Smooth muscle cell of trachea (primary cell): ENCODE measurements around the gene ZNF485. TPM values are rescaled to one million over a fixed set of nuclear protein-coding genes. Genes with fewer than 3 reads are reported as not detected.

Experiments used
- total RNA-seq: library from RNA; depleted of rRNA; stranded (reverse); fragments of >200 nt; gene quantifications from 2 replicates; pipeline ENCODE4 v1.2.1, GENCODE V29; 2014

The ZNF485 gene
- total RNA-seq = 3.3 and 3.6 TPM in 2 replicates

GRCh38 chr10:43606323-43607198, at the start of gene ZNF485:
ZNF485 (plus strand) TSS chr10:43606438; CDS start chr10:43607051, 613 bp downstream.

GRCh38 chr10:43574001-43574892, 32.0 kb upstream of the ZNF485 start, which contains the start of gene ZNF239:
ZNF239 (minus strand) TSS chr10:43574616; CDS start chr10:43558079, 16,537 bp downstream.

GRCh38 chr10:43648398-43649184, 42.4 kb downstream of the ZNF485 start, which contains the start of gene ZNF32:
ZNF32 (minus strand) TSS chr10:43648881; CDS start chr10:43646133, 2,748 bp downstream.

Other genes starting within 250 kb of the ZNF485 start
- not detected in 2 replicates for gene FXYD4, start 234.8 kb upstream of the ZNF485 start, total RNA-seq
- 240 and 242 TPM in 2 replicates for gene HNRNPF, start 197.3 kb upstream of the ZNF485 start, total RNA-seq
- gene ZNF487, start 169.3 kb upstream of the ZNF485 start, total RNA-seq = 4.3 and 5.4 TPM in 2 replicates
- gene ZNF239, start 31.8 kb upstream of the ZNF485 start, total RNA-seq = 5.5 TPM in 2 replicates
- gene ZNF32, start 42.4 kb downstream of the ZNF485 start, total RNA-seq = 39.3 and 39.5 TPM in 2 replicates